Fibroblast of skin of scalp (primary cell): Measurements from ENCODE around the gene BHLHE23.
"Not testable (repeated sequence)": the region's sequence is repeated elsewhere in the genome, so short reads cannot be mapped to it uniquely, and the experiment has no call there.

Experiments used
- DNase-seq: peaks from one replicate; pipeline ENCODE4 v3.0.0-alpha.2; 2013

BHLHE23 gene

GRCh38 chr20:63042448-63043071, 35.8 kb upstream of the BHLHE23 start:
- DNase-seq: no peak

DNA sequence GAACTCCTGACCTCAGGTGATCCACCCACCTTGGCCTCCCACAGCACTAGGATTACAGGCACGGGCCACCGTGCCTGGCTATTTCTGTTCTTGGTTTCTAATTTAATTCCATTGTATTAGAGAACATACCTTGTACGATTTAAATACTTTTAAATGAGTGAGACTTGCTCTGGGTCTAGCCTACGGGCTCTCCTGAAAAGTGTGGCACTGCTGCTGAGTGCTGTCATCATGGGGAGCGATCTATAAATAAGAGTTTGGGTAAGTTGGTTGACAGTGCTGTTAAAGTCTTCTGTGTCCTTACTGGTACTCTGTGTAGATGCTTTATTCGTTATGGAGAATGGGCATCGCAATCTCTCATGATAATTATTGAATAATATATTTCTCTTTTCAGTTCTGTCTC, 35.0 kb upstream of the BHLHE23 start:
- no peak for DNase-seq

- no peak for DNase-seq
These were observed 31.0 kb upstream of the BHLHE23 start for GRCh38 chr20:63037669-63038268.

DNA sequence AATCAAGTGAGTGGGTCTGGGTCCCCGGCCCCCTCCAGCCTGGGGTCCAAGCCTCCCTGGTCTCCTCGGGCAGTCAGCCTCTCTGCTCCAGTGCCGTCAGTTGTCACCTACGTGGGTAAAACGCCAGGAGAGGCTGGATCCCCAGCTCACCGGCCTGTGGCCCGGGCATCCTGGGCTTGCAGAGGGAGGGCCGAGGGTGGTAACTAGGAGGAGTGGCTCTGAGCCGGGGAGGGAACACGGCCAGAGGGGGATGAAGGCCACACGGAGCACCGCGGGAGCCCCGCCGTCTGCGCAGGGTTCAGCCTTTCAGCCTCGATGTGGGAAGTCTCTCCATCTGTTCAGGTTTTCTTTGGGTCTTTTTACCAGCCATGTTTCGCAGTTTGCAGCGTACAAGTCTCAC, 29.5 kb upstream of the BHLHE23 start:
- no peak for DNase-seq

DNA sequence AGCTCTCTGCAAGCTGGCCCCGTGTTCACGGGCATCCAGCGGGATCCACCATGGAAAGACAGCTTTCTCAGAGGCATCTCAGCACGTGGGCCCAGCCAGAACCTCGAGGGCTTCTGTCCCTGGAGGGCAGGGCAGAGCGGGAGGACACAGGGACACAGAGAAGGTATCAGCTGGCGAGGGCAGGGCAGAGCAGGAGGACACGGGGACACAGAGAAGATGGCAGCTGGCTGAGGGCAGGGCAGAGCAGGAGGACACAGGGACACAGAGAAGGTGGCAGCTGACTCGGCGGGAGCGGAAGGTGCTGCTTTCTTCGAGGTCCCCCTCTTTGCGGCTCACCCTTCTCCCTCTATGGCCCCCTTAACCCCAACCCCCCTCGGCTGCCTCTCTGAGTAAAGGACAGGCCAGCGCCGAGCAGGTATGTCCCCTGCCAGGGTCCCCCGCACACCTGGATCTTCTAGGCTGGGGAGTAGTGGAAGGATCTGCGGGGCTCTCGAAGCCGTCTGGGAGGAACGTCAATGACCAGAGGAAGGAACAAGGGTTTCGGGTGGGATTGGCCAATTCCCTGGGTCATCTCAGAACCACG, 28.9 kb upstream of the BHLHE23 start:
- no peak for DNase-seq

GRCh38 chr20:63034710-63035602, 28.2 kb upstream of the BHLHE23 start:
- DNase-seq: not testable (repeated sequence)

GRCh38 chr20:63033794-63034709, 27.3 kb upstream of the BHLHE23 start:
- DNase-seq: no peak

DNA sequence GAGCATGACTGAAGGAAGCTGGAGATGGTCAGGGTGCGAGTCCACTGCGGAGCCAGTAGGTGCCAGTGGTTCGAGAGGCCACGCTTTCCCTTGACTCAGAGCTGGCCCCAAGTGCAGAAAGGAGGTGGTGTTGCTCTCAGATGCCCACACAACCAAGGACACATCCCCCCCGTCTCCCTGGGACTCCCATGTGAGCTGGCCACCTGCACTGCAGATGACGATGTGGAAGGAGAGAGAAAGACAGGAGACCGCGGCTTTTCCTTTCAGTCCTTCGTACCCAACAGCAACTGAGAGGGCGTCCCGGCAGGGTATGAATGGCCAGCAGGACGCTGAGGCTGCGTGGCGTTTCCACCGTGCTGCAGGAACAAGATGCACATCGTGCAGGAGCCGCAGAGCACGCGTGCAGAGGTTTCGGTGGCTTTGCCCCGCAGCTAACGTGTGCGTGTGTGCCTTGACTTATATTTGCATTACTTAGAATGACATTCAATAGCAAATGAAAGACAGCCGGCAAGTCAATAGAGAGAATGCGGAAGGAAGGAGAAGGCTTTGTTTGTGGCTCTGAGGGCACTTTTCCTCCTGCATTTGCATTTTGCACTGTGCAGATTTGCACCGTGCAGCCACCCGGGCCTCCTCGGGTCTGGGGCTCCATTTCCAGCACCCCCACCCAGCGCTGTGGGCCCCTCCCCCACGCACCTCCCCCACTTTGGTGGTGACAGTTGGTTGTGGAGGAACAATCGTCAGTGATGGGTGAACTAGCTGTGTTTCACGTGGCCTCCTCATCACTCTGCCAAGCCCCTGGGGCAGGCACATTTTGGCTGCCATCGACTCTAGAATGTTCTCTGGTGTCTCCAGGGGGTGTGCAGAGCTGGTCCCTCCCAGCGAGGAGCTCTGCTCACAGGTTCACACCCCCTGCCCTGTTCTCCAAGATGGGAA, 26.4 kb upstream of the BHLHE23 start:
- no peak for DNase-seq

GRCh38 chr20:63032026-63032800, 25.4 kb upstream of the BHLHE23 start:
- no peak for DNase-seq

DNA sequence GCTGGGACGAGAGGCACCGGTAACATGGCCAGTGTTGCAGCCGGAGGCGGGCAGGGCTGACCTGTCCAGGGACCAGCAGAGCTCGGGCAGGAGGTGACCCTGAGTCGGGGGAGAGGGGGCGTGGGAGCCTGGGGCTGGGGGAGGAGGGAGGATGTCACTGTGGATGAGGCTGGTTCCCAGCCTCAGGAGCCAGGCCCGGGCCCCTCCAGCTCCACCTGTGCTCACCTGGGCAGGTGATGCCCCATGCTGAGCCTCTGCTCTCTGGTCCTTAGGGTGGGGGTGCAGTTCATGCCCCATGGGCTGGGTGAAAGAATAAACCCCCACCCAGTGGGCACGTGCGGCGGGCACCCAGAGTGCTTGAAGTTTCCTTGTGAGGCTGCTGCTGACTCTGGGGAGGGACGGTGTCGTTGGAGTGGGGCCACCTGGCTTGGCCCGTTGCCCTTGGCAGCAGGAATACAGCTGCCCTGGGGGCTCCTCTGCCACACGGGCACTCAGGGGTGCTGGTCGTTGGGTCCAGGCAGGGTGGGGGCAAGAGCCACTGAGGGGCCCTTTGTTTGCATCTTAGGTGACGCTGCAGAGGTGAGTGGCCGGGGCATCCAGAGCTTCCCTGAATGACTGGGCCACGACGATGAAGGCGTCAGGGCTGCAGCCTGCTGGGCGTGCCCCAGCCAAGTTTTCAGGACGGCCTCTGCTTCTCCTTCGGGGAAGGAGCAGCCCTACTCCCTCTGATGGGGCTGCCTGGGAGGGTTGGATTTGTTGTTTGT, 24.7 kb upstream of the BHLHE23 start:
- no peak for DNase-seq

- no peak for DNase-seq
These were observed 22.8 kb upstream of the BHLHE23 start for GRCh38 chr20:63029358-63030121.

GRCh38 chr20:63028461-63028921, 21.7 kb upstream of the BHLHE23 start:
- DNase-seq: no peak

GRCh38 chr20:63027922-63028389, 21.2 kb upstream of the BHLHE23 start:
- no peak for DNase-seq

GRCh38 chr20:63027221-63027921, 20.6 kb upstream of the BHLHE23 start:
- no peak for DNase-seq

- DNase-seq: no peak
These were observed 19.9 kb upstream of the BHLHE23 start for GRCh38 chr20:63026582-63027165.

- DNase-seq: peak; percentile 29
These were observed 19.0 kb upstream of the BHLHE23 start for GRCh38 chr20:63025534-63026331.
